ENCODE measurements around the gene ERGIC1.
"Not testable (repeated sequence)": the region's sequence is repeated elsewhere in the genome, so short reads cannot be mapped to it uniquely, and the experiment has no call there.

Gene ERGIC1

GRCh38 chr5:172846249-172846648, 12.2 kb downstream of the ERGIC1 start:
- Histone ChIP-seq H3K36me3 (ENCODE audit: control insufficient read depth, insufficient read depth, low read length) (peaks cover 4% of the 10 kb centered on the region), H3K9ac (ENCODE audit: low read depth, low read length) (no peak overlapping the region), H3K9me3 (ENCODE audit: control insufficient read depth, insufficient read depth, low read length) (no peaks in the 10 kb centered on the region), H3K4me1 (ENCODE audit: control insufficient read depth, insufficient read depth, low read length) (no peaks in the 10 kb centered on the region), H3K4me3 (ENCODE audit: low read depth, low read length) (no peak overlapping the region), H3K27me3 (ENCODE audit: control insufficient read depth, insufficient read depth, low read length) (no peaks in the 10 kb centered on the region)

GRCh38 chr5:172846677-172847076, 12.6 kb downstream of the ERGIC1 start:
- no peak overlapping the region for H3K9ac ChIP-seq (ENCODE audit: low read depth, low read length)
- peaks cover 2% of the 10 kb centered on the region for H3K4me1 ChIP-seq (ENCODE audit: control insufficient read depth, insufficient read depth, low read length)
- peaks cover 4% of the 10 kb centered on the region for H3K36me3 ChIP-seq (ENCODE audit: control insufficient read depth, insufficient read depth, low read length)
- no peaks in the 10 kb centered on the region for H3K27me3 ChIP-seq (ENCODE audit: control insufficient read depth, insufficient read depth, low read length)
- H3K4me3 ChIP-seq (ENCODE audit: low read depth, low read length) = no peak overlapping the region
- H3K9me3 ChIP-seq (ENCODE audit: control insufficient read depth, insufficient read depth, low read length) = no peaks in the 10 kb centered on the region

GRCh38 chr5:172847584-172847983, 13.5 kb downstream of the ERGIC1 start:
- not testable (repeated sequence) for H3K9me3 ChIP-seq (ENCODE audit: control insufficient read depth, insufficient read depth, low read length); H3K27me3 ChIP-seq (ENCODE audit: control insufficient read depth, insufficient read depth, low read length); H3K9ac ChIP-seq (ENCODE audit: low read depth, low read length); H3K36me3 ChIP-seq (ENCODE audit: control insufficient read depth, insufficient read depth, low read length); H3K4me1 ChIP-seq (ENCODE audit: control insufficient read depth, insufficient read depth, low read length); H3K4me3 ChIP-seq (ENCODE audit: low read depth, low read length)

GRCh38 chr5:172848419-172848818, 14.4 kb downstream of the ERGIC1 start:
- Histone ChIP-seq H3K36me3 (ENCODE audit: control insufficient read depth, insufficient read depth, low read length) (peaks cover 4% of the 10 kb centered on the region), H3K4me1 (ENCODE audit: control insufficient read depth, insufficient read depth, low read length) (peaks cover 5% of the 10 kb centered on the region), H3K4me3 (ENCODE audit: low read depth, low read length) (no peak overlapping the region), H3K27me3 (ENCODE audit: control insufficient read depth, insufficient read depth, low read length) (no peaks in the 10 kb centered on the region), H3K9me3 (ENCODE audit: control insufficient read depth, insufficient read depth, low read length) (no peaks in the 10 kb centered on the region), H3K9ac (ENCODE audit: low read depth, low read length) (no peak overlapping the region)

- Histone ChIP-seq H3K9me3 (ENCODE audit: control insufficient read depth, insufficient read depth, low read length) (no peaks in the 10 kb centered on the region), H3K27me3 (ENCODE audit: control insufficient read depth, insufficient read depth, low read length) (no peaks in the 10 kb centered on the region), H3K9ac (ENCODE audit: low read depth, low read length) (no peak overlapping the region), H3K36me3 (ENCODE audit: control insufficient read depth, insufficient read depth, low read length) (peaks cover 4% of the 10 kb centered on the region), H3K4me3 (ENCODE audit: low read depth, low read length) (no peak overlapping the region), H3K4me1 (ENCODE audit: control insufficient read depth, insufficient read depth, low read length) (peaks cover 5% of the 10 kb centered on the region)
Observed at GRCh38 chr5:172849606-172850453, 15.8 kb downstream of the ERGIC1 start.

GRCh38 chr5:172850454-172850797, 16.4 kb downstream of the ERGIC1 start:
- H3K36me3 ChIP-seq (ENCODE audit: control insufficient read depth, insufficient read depth, low read length) = peaks cover 4% of the 10 kb centered on the region
- no peak overlapping the region for H3K9ac ChIP-seq (ENCODE audit: low read depth, low read length)
- peaks cover 5% of the 10 kb centered on the region for H3K4me1 ChIP-seq (ENCODE audit: control insufficient read depth, insufficient read depth, low read length)
- no peaks in the 10 kb centered on the region for H3K27me3 ChIP-seq (ENCODE audit: control insufficient read depth, insufficient read depth, low read length)
- H3K4me3 ChIP-seq (ENCODE audit: low read depth, low read length) = no peak overlapping the region
- no peaks in the 10 kb centered on the region for H3K9me3 ChIP-seq (ENCODE audit: control insufficient read depth, insufficient read depth, low read length)

GRCh38 chr5:172851254-172851653, 17.2 kb downstream of the ERGIC1 start:
- H3K27me3 ChIP-seq (ENCODE audit: control insufficient read depth, insufficient read depth, low read length); H3K4me3 ChIP-seq (ENCODE audit: low read depth, low read length); H3K36me3 ChIP-seq (ENCODE audit: control insufficient read depth, insufficient read depth, low read length); H3K9me3 ChIP-seq (ENCODE audit: control insufficient read depth, insufficient read depth, low read length); H3K4me1 ChIP-seq (ENCODE audit: control insufficient read depth, insufficient read depth, low read length): not testable (repeated sequence)
- peak overlapping the region; percentile 24 for H3K9ac ChIP-seq (ENCODE audit: low read depth, low read length)

GRCh38 chr5:172852490-172853354, 18.7 kb downstream of the ERGIC1 start:
- no peak overlapping the region for H3K4me3 ChIP-seq (ENCODE audit: low read depth, low read length)
- no peak overlapping the region for H3K9ac ChIP-seq (ENCODE audit: low read depth, low read length)
- H3K36me3 ChIP-seq (ENCODE audit: control insufficient read depth, insufficient read depth, low read length) = peaks cover 9% of the 10 kb centered on the region
- H3K4me1 ChIP-seq (ENCODE audit: control insufficient read depth, insufficient read depth, low read length) = peaks cover 5% of the 10 kb centered on the region
- H3K27me3 ChIP-seq (ENCODE audit: control insufficient read depth, insufficient read depth, low read length) = no peaks in the 10 kb centered on the region
- no peaks in the 10 kb centered on the region for H3K9me3 ChIP-seq (ENCODE audit: control insufficient read depth, insufficient read depth, low read length)

- peaks cover 12% of the 10 kb centered on the region for H3K36me3 ChIP-seq (ENCODE audit: control insufficient read depth, insufficient read depth, low read length)
Observed at GRCh38 chr5:172853355-172853975, 19.4 kb downstream of the ERGIC1 start.

GRCh38 chr5:172854451-172854871, 20.4 kb downstream of the ERGIC1 start:
- Histone ChIP-seq H3K4me3 (ENCODE audit: low read depth, low read length) (no peak overlapping the region), H3K27me3 (ENCODE audit: control insufficient read depth, insufficient read depth, low read length) (no peaks in the 10 kb centered on the region), H3K9me3 (ENCODE audit: control insufficient read depth, insufficient read depth, low read length) (no peaks in the 10 kb centered on the region), H3K36me3 (ENCODE audit: control insufficient read depth, insufficient read depth, low read length) (peaks cover 13% of the 10 kb centered on the region), H3K9ac (ENCODE audit: low read depth, low read length) (no peak overlapping the region), H3K4me1 (ENCODE audit: control insufficient read depth, insufficient read depth, low read length) (peaks cover 5% of the 10 kb centered on the region)

More at GRCh38 chr5:172853355-172853975, 19.4 kb downstream of the ERGIC1 start:
- Histone ChIP-seq H3K9ac (ENCODE audit: low read depth, low read length) (no peak overlapping the region), H3K4me3 (ENCODE audit: low read depth, low read length) (no peak overlapping the region), H3K27me3 (ENCODE audit: control insufficient read depth, insufficient read depth, low read length) (no peaks in the 10 kb centered on the region), H3K4me1 (ENCODE audit: control insufficient read depth, insufficient read depth, low read length) (peaks cover 5% of the 10 kb centered on the region), H3K9me3 (ENCODE audit: control insufficient read depth, insufficient read depth, low read length) (no peaks in the 10 kb centered on the region)

GRCh38 chr5:172854971-172855370, 20.9 kb downstream of the ERGIC1 start:
- H3K9ac ChIP-seq (ENCODE audit: low read depth, low read length) = no peak overlapping the region

More at GRCh38 chr5:172854971-172855370, 20.9 kb downstream of the ERGIC1 start:
- peaks cover 5% of the 10 kb centered on the region for H3K4me1 ChIP-seq (ENCODE audit: control insufficient read depth, insufficient read depth, low read length)
- peaks cover 13% of the 10 kb centered on the region for H3K36me3 ChIP-seq (ENCODE audit: control insufficient read depth, insufficient read depth, low read length)
- no peaks in the 10 kb centered on the region for H3K9me3 ChIP-seq (ENCODE audit: control insufficient read depth, insufficient read depth, low read length)
- H3K27me3 ChIP-seq (ENCODE audit: control insufficient read depth, insufficient read depth, low read length) = no peaks in the 10 kb centered on the region
- no peak overlapping the region for H3K4me3 ChIP-seq (ENCODE audit: low read depth, low read length)

Measured in iPS-15b (cell line).